Left ventricle myocardium inferior (tissue), 1 donor: ENCODE measurements around the gene UNC5A. TPM values are rescaled to one million over a fixed set of nuclear protein-coding genes. Genes with fewer than 3 reads are reported as not detected.

Source experiments
- DNase-seq: peaks from one replicate; pipeline ENCODE4 v3.0.0-alpha.2; 2020
- H3K27ac ChIP-seq: fragments of 200-600 bp; replicated peaks from 2 replicates; pipeline ENCODE4 v1.8.0; 2021
- H3K27me3 ChIP-seq: fragments of 200-600 bp; 2 replicates; pipeline ENCODE4 v1.8.0; 2021; ENCODE audit warnings: low read depth
- H3K36me3 ChIP-seq: fragments of 200-600 bp; 2 replicates; pipeline ENCODE4 v1.8.0; 2021
- H3K4me1 ChIP-seq: fragments of 200-600 bp; 2 replicates; pipeline ENCODE4 v1.8.0; 2021
- H3K4me3 ChIP-seq: fragments of 200-600 bp; 2 replicates; pipeline ENCODE4 v1.8.0; 2021; ENCODE audit warnings: mild to moderate bottlenecking, moderate library complexity
- H3K9me3 ChIP-seq: fragments of 200-600 bp; replicated peaks from 2 replicates; pipeline ENCODE4 v1.8.0; 2021
- CTCF ChIP-seq: fragments of 200-600 bp; IDR thresholded peaks from 2 replicates; pipeline ENCODE4 v1.8.0; 2021; ENCODE audit warnings: antibody characterized with exemption, mild to moderate bottlenecking, borderline replicate concordance
- intact Hi-C: fragments of 100-400 bp; cut with micrococcal nuclease; formaldehyde crosslinking; loops from one replicate; pipeline ENCODE4 v1.11.0; 2022
- total RNA-seq: library from RNA; stranded (reverse); fragmentation: NEBNext Ultra II Directional; extraction: Animal tissue kit (Norgen Biotek cat#: 25700); gene quantifications from one replicate; pipeline ENCODE4 v1.2.1, GENCODE V29; 2021
- donor health status: DM: no; HTN: yes; CAD: no; lungs with severe emphysema.

Gene UNC5A
- total RNA-seq, 1 donor from 2014 or later, result not detected

- Histone ChIP-seq H3K4me1 (peaks cover 16% of the 10 kb centered on the region), H3K27ac (no peak overlapping the region), H3K36me3 (no peaks in the 10 kb centered on the region), H3K27me3 (peaks cover 89% of the 10 kb centered on the region), H3K4me3 (no peak overlapping the region), H3K9me3 (no peaks in the 10 kb centered on the region)
- DNase-seq, result no peak
- TF ChIP-seq CTCF, result no peak
- intact Hi-C loops, result no loop called here
These were observed 4.2 kb upstream of the UNC5A start for GRCh38 chr5:176806137-176806536.

GRCh38 chr5:176809544-176810080 lies 747 bp upstream of the UNC5A start:
- H3K27ac ChIP-seq, result no peak overlapping the region
- intact Hi-C loops, result no loop called here
- H3K4me1 ChIP-seq, result peaks cover 18% of the 10 kb centered on the region
- no peaks in the 10 kb centered on the region for H3K9me3 ChIP-seq
- no peak for DNase-seq
- H3K4me3 ChIP-seq, result peak overlapping the region; percentile 58
- no peak for TF ChIP-seq CTCF
- no peaks in the 10 kb centered on the region for H3K36me3 ChIP-seq
- peaks cover 95% of the 10 kb centered on the region for H3K27me3 ChIP-seq

- Histone ChIP-seq H3K27me3 (peaks cover 98% of the 10 kb centered on the region), H3K27ac (no peak overlapping the region), H3K36me3 (no peaks in the 10 kb centered on the region), H3K9me3 (no peaks in the 10 kb centered on the region), H3K4me1 (peaks cover 18% of the 10 kb centered on the region), H3K4me3 (peak overlapping the region; percentile 58)
- intact Hi-C loops, result no loop called here
- TF ChIP-seq CTCF, result no peak
- no peak for DNase-seq
These were observed 535 bp downstream of the UNC5A start for GRCh38 chr5:176810687-176811501.

- no peaks in the 10 kb centered on the region for H3K36me3 ChIP-seq
- H3K4me1 ChIP-seq, result peaks cover 24% of the 10 kb centered on the region
- no peaks in the 10 kb centered on the region for H3K9me3 ChIP-seq
- peak; percentile 51 for TF ChIP-seq CTCF
- no peak for DNase-seq
- H3K4me3 ChIP-seq, result no peak overlapping the region
- H3K27ac ChIP-seq, result no peak overlapping the region
- peaks cover 98% of the 10 kb centered on the region for H3K27me3 ChIP-seq
- intact Hi-C loops, result no loop called here
These were observed 2.2 kb downstream of the UNC5A start for GRCh38 chr5:176812269-176813259.

- intact Hi-C loops, result no loop called here
- H3K9me3 ChIP-seq, result no peaks in the 10 kb centered on the region
- DNase-seq, result no peak
These were observed 3.4 kb downstream of the UNC5A start for GRCh38 chr5:176813587-176814312.

More at GRCh38 chr5:176813587-176814312, 3.4 kb downstream of the UNC5A start:
- H3K27ac ChIP-seq, result no peak overlapping the region
- peaks cover 32% of the 10 kb centered on the region for H3K4me1 ChIP-seq
- H3K4me3 ChIP-seq, result no peak overlapping the region
- peaks cover 98% of the 10 kb centered on the region for H3K27me3 ChIP-seq
- no peak for TF ChIP-seq CTCF
- H3K36me3 ChIP-seq, result no peaks in the 10 kb centered on the region
